Measurements from ENCODE around the gene TSPAN17. TPM values are rescaled to one million over a fixed set of nuclear protein-coding genes. Genes with fewer than 3 reads are reported as not detected.

The TSPAN17 gene
- total RNA-seq, 1 donor from 2014 or later, result 31.8 TPM

- DNase-seq (no peak), ATAC-seq (peak; percentile 6)
- no peak for TF ChIP-seq CTCF (IDR thresholded peaks at IDR 0.05)
- Histone ChIP-seq H3K9me3 (no peaks in the 10 kb centered on the region), H3K4me1 (no peaks in the 10 kb centered on the region), H3K36me3 (no peaks in the 10 kb centered on the region), H3K27ac (no peak overlapping the region), H3K4me3 (no peak overlapping the region), H3K27me3 (peaks cover 53% of the 10 kb centered on the region)
- intact Hi-C loops (cut with DNase I), result no loop called here
These were observed 45.7 kb downstream of the TSPAN17 start for GRCh38 chr5:176692839-176693476.

GRCh38 chr5:176693477-176693851 is 46.2 kb downstream of the TSPAN17 start:
- no peaks in the 10 kb centered on the region for H3K9me3 ChIP-seq
- no peak overlapping the region for H3K4me3 ChIP-seq
- ATAC-seq (peak; percentile 63), DNase-seq (peak; percentile 81)
- intact Hi-C loops (cut with DNase I), result no loop called here
- no peak overlapping the region for H3K27ac ChIP-seq
- TF ChIP-seq CTCF (IDR thresholded peaks at IDR 0.05), result no peak
- H3K4me1 ChIP-seq, result no peaks in the 10 kb centered on the region
- H3K27me3 ChIP-seq, result peaks cover 55% of the 10 kb centered on the region
- H3K36me3 ChIP-seq, result no peaks in the 10 kb centered on the region

- no peak overlapping the region for H3K27ac ChIP-seq
- intact Hi-C loops (cut with DNase I), result no loop called here
- H3K36me3 ChIP-seq, result no peaks in the 10 kb centered on the region
- H3K4me1 ChIP-seq, result no peaks in the 10 kb centered on the region
- no peak overlapping the region for H3K4me3 ChIP-seq
- DNase-seq (no peak), ATAC-seq (no peak)
- no peaks in the 10 kb centered on the region for H3K9me3 ChIP-seq
- TF ChIP-seq CTCF (IDR thresholded peaks at IDR 0.05), result no peak
- H3K27me3 ChIP-seq, result peaks cover 62% of the 10 kb centered on the region
These were observed 46.9 kb downstream of the TSPAN17 start for GRCh38 chr5:176694146-176694545.

GRCh38 chr5:176694631-176695030 is 47.3 kb downstream of the TSPAN17 start:
- no peak overlapping the region for H3K4me3 ChIP-seq
- ATAC-seq (no peak), DNase-seq (no peak)
- H3K4me1 ChIP-seq, result no peaks in the 10 kb centered on the region
- no peaks in the 10 kb centered on the region for H3K9me3 ChIP-seq
- H3K27ac ChIP-seq, result no peak overlapping the region
- no peak for TF ChIP-seq CTCF (IDR thresholded peaks at IDR 0.05)
- H3K36me3 ChIP-seq, result no peaks in the 10 kb centered on the region
- intact Hi-C loops (cut with DNase I), result no loop called here
- H3K27me3 ChIP-seq, result peaks cover 66% of the 10 kb centered on the region

- peaks cover 70% of the 10 kb centered on the region for H3K27me3 ChIP-seq
- DNase-seq, result no peak
- H3K27ac ChIP-seq, result no peak overlapping the region
- H3K36me3 ChIP-seq, result no peaks in the 10 kb centered on the region
- intact Hi-C loops (cut with DNase I), result no loop called here
- ATAC-seq, result no peak
- no peak overlapping the region for H3K4me3 ChIP-seq
- H3K9me3 ChIP-seq, result no peaks in the 10 kb centered on the region
- no peaks in the 10 kb centered on the region for H3K4me1 ChIP-seq
- no peak for TF ChIP-seq CTCF (IDR thresholded peaks at IDR 0.05)
These were observed 47.8 kb downstream of the TSPAN17 start for GRCh38 chr5:176695073-176695472.
